HEK293 (cell line): ENCODE data around the gene PDE1C.

Source experiments
- CTCF ChIA-PET: fragments of 350-600 bp; formaldehyde crosslinking; extraction: SDS; loops from one replicate; lab custom pipeline; 2021; ENCODE audit warnings: antibody characterized with exemption; lab: Yijun Ruan, JAX
- POLR2A ChIA-PET: fragments of 300-600 bp; formaldehyde crosslinking; extraction: SDS; loops from one replicate; lab custom pipeline; 2020; ENCODE audit warnings: antibody characterized with exemption, inconsistent platforms; lab: Yijun Ruan, JAX
- H3K27ac ChIP-seq: fragments of 200-500 bp; sonication (Bioruptor generic); 2 replicates; pipeline ENCODE4 v1.5.1; 2014; ENCODE audit warnings: low read depth, low read length, control low read depth, inconsistent platforms; ENCODE audit errors: extremely low read depth
- H3K36me3 ChIP-seq, 2 experiments: fragments of 200-500 bp in 1 of 2; sonication (Bioruptor generic) in 1 of 2; 1 replicate in 1 of 2; 2 replicates in 1 of 2; pipeline ENCODE4 v1.5.1; 2014 to 2017; ENCODE audit warnings: inconsistent platforms in 2 of 2, low read length in 2 of 2; ENCODE audit not compliant: control insufficient read depth in 2 of 2, insufficient read depth in 1 of 2
- H3K4me1 ChIP-seq: fragments of 200-500 bp; sonication (Bioruptor generic); 2 replicates; pipeline ENCODE4 v1.5.1; 2014; ENCODE audit warnings: mild to moderate bottlenecking, low read length, inconsistent platforms; ENCODE audit not compliant: control insufficient read depth, insufficient read depth
- H3K4me3 ChIP-seq: 2 replicates; pipeline ENCODE4 v1.5.1; 2011; ENCODE audit warnings: low read depth, mild to moderate bottlenecking, control low read depth, low read length, moderate library complexity
- H3K9me3 ChIP-seq: fragments of 200-500 bp; sonication (Bioruptor generic); 2 replicates; pipeline ENCODE4 v1.5.1; 2014; ENCODE audit warnings: low read depth, low read length, inconsistent platforms; ENCODE audit not compliant: control insufficient read depth, insufficient read depth
- PBX3 ChIP-seq: sonication (generic); formaldehyde crosslinking; IDR thresholded peaks from 2 replicates; pipeline ENCODE4 v1.8.1; 2022; ENCODE audit warnings: mild to moderate bottlenecking, moderate library complexity, missing genetic modification reagents
- PRDM10 ChIP-seq: fragments of 450-650 bp; formaldehyde crosslinking; IDR thresholded peaks from 2 replicates; pipeline ENCODE4 v1.5.1; 2016; ENCODE audit warnings: missing biosample characterization, missing genetic modification characterization
- SP7 ChIP-seq: fragments of 450-650 bp; formaldehyde crosslinking; IDR thresholded peaks from 2 replicates; pipeline ENCODE4 v1.5.1; 2016; ENCODE audit warnings: missing biosample characterization, missing genetic modification characterization
- ZBTB1 ChIP-seq: fragments of 450-650 bp; formaldehyde crosslinking; IDR thresholded peaks from 2 replicates; pipeline ENCODE4 v1.5.1; 2016; ENCODE audit warnings: missing biosample characterization, missing genetic modification characterization
- ZBTB26 ChIP-seq: fragments of 450-650 bp; formaldehyde crosslinking; optimal IDR thresholded peaks from 2 replicates; pipeline ENCODE3; 2016; ENCODE audit warnings: missing biosample characterization, mild to moderate bottlenecking, missing genetic modification characterization
- ZEB2 ChIP-seq: fragments of 450-650 bp; formaldehyde crosslinking; IDR thresholded peaks from 2 replicates; pipeline ENCODE4 v1.5.1; 2016; ENCODE audit warnings: missing biosample characterization, missing genetic modification characterization
- ZNF138 ChIP-seq: fragments of 450-650 bp; formaldehyde crosslinking; IDR thresholded peaks from 2 replicates; pipeline ENCODE4 v1.5.1; 2016; ENCODE audit warnings: missing biosample characterization, missing genetic modification characterization, borderline replicate concordance
- ZNF18 ChIP-seq: fragments of 450-650 bp; formaldehyde crosslinking; IDR thresholded peaks from 2 replicates; pipeline ENCODE4 v1.5.1; 2016; ENCODE audit warnings: missing biosample characterization, missing genetic modification characterization
- ZNF362 ChIP-seq: fragments of 450-650 bp; formaldehyde crosslinking; IDR thresholded peaks from 2 replicates; pipeline ENCODE4 v1.5.1; 2016; ENCODE audit warnings: missing biosample characterization, missing genetic modification characterization
- ZNF398 ChIP-seq: fragments of 450-650 bp; formaldehyde crosslinking; IDR thresholded peaks from 2 replicates; pipeline ENCODE4 v1.5.1; 2017; ENCODE audit warnings: missing biosample characterization, missing genetic modification characterization
- ZNF404 ChIP-seq: fragments of 450-650 bp; formaldehyde crosslinking; IDR thresholded peaks from 2 replicates; pipeline ENCODE4 v1.5.1; 2017; ENCODE audit warnings: missing biosample characterization, missing genetic modification characterization
- ZNF514 ChIP-seq: fragments of 450-650 bp; formaldehyde crosslinking; IDR thresholded peaks from 2 replicates; pipeline ENCODE4 v1.5.1; 2016; ENCODE audit warnings: missing biosample characterization, missing genetic modification characterization
- ZNF530 ChIP-seq: fragments of 450-650 bp; formaldehyde crosslinking; IDR thresholded peaks from 2 replicates; pipeline ENCODE4 v1.5.1; 2016; ENCODE audit warnings: low read depth, missing biosample characterization, missing genetic modification characterization
- ZNF596 ChIP-seq: fragments of 450-650 bp; IDR thresholded peaks from 2 replicates; pipeline ENCODE4 v1.5.0; 2018; ENCODE audit warnings: missing biosample characterization, mild to moderate bottlenecking, missing genetic modification characterization, moderate library complexity
- ZNF830 ChIP-seq: fragments of 450-650 bp; IDR thresholded peaks from 2 replicates; pipeline ENCODE4 v1.5.0; 2018; ENCODE audit warnings: missing biosample characterization, missing genetic modification characterization, low read depth, mild to moderate bottlenecking, moderate library complexity
- ZNF837 ChIP-seq: fragments of 450-650 bp; formaldehyde crosslinking; IDR thresholded peaks from 2 replicates; pipeline ENCODE4 v1.5.1; 2016; ENCODE audit warnings: missing biosample characterization, missing genetic modification characterization

PDE1C gene

GRCh38 chr7:32005577-32005976, 64.6 kb downstream of the PDE1C start:
- no peaks in the 10 kb centered on the region for H3K4me1 ChIP-seq
- no peaks in the 10 kb centered on the region for H3K9me3 ChIP-seq
- H3K27ac ChIP-seq: no peak overlapping the region
- POLR2A ChIA-PET: no interaction called here
- H3K4me3 ChIP-seq: no peak overlapping the region
- H3K36me3 ChIP-seq: no peaks in the 10 kb centered on the region
- no peak for TF ChIP-seq ZNF837 (tag by site-specific recombination)
- no peak for TF ChIP-seq ZNF830 (tag by site-specific recombination)
- no peak for TF ChIP-seq ZNF596 (tag by site-specific recombination)
- TF ChIP-seq ZNF530 (tag by site-specific recombination): no peak
- no peak for TF ChIP-seq ZNF138 (tag by site-specific recombination)
- no peak for TF ChIP-seq ZNF398 (tag by site-specific recombination)
- TF ChIP-seq PBX3 (CRISPR knock-in tag): no peak
- TF ChIP-seq ZNF362 (tag by site-specific recombination): no peak
- TF ChIP-seq PRDM10: no peak
- TF ChIP-seq ZNF18 (tag by site-specific recombination): no peak
- no peak for TF ChIP-seq ZNF404 (tag by site-specific recombination)
- TF ChIP-seq ZNF514: no peak
- no peak for TF ChIP-seq ZBTB1 (tag by site-specific recombination)
- TF ChIP-seq ZBTB26: no peak
- no peak for TF ChIP-seq SP7 (tag by site-specific recombination)
- no peak for TF ChIP-seq ZEB2 (tag by site-specific recombination)
- TF ChIP-seq, all 188 proteins: peak for 0
- CTCF ChIA-PET: interaction anchor here (0.7 kb wide), 1 partner anchor 27 kb away, joined by 3 read pairs; no protein-coding TSS in a partner anchor
